Natural killer cell (primary cell): ENCODE data around the gene HIVEP3. TPM values are rescaled to one million over a fixed set of nuclear protein-coding genes. Genes with fewer than 3 reads are reported as not detected.
A peak's percentile ranks its signal among the peaks of the same experiment; 100 is the strongest.

Experiments used
- ATAC-seq, 3 donors: fragments of 150-1000 bp in 2 of 3; fragments of 200-7000 bp in 1 of 3; cut with Tn5 transposase; 1 replicate in 1 of 3; 2 replicates in 2 of 3; pipeline ENCODE4 v1.10.0; 2021; ENCODE audit warnings: mild to moderate bottlenecking in 2 of 3, moderate library complexity in 2 of 3
- DNase-seq, 2 donors: peaks; one replicate each; pipeline versions ENCODE4 v3.0.0 to v3.0.0-alpha.2; 2013 to 2021; ENCODE audit warnings: mixed read lengths in 1 of 2
- H3K27ac ChIP-seq: one replicate; pipeline ENCODE4 v1.5.1; 2013; ENCODE audit warnings: mild to moderate bottlenecking, low read length
- H3K27me3 ChIP-seq: one replicate; pipeline ENCODE4 v1.6.1; 2013; ENCODE audit warnings: low read length; ENCODE audit not compliant: control insufficient read depth, insufficient read depth
- H3K36me3 ChIP-seq: one replicate; pipeline ENCODE4 v1.6.1; 2013; ENCODE audit warnings: low read length; ENCODE audit not compliant: control insufficient read depth, insufficient read depth
- H3K4me1 ChIP-seq: one replicate; pipeline ENCODE4 v1.6.1; 2013; ENCODE audit warnings: low read length; ENCODE audit not compliant: control insufficient read depth, insufficient read depth
- H3K4me3 ChIP-seq: one replicate; pipeline ENCODE4 v1.5.1; 2013; ENCODE audit warnings: low read length
- H3K9me3 ChIP-seq: one replicate; pipeline ENCODE4 v1.6.1; 2013; ENCODE audit warnings: low read length; ENCODE audit not compliant: control insufficient read depth, insufficient read depth
- H3K27ac Mint-ChIP-seq, 2 donors: one replicate each; pipeline ENCODE4 v1.8.0; 2022; ENCODE audit warnings: mild to moderate bottlenecking in 2 of 2, mixed read lengths in 2 of 2, moderate library complexity in 1 of 2
- H3K27me3 Mint-ChIP-seq, 2 donors: one replicate each; pipeline ENCODE4 v1.8.0; 2022; ENCODE audit warnings: low read depth in 2 of 2, mixed read lengths in 2 of 2
- H3K36me3 Mint-ChIP-seq: one replicate; pipeline ENCODE4 v1.8.0; 2022; ENCODE audit warnings: mixed read lengths
- H3K4me1 Mint-ChIP-seq, 2 donors: one replicate each; pipeline ENCODE4 v1.8.0; 2022; ENCODE audit warnings: mixed read lengths in 2 of 2
- H3K4me3 Mint-ChIP-seq: one replicate; pipeline ENCODE4 v1.8.0; 2022; ENCODE audit warnings: mild to moderate bottlenecking, moderate library complexity, mixed read lengths
- H3K9me3 Mint-ChIP-seq, 2 donors: one replicate each; pipeline ENCODE4 v1.8.0; 2022; ENCODE audit warnings: mixed read lengths in 2 of 2
- WGBS: methylation state at CpG from one replicate; pipeline ENCODE4 v1.1.7; 2013; ENCODE audit warnings: missing lambda C conversion rate; ENCODE audit not compliant: insufficient coverage; 5-methylcytosine and 5-hydroxymethylcytosine counted together
- intact Hi-C: fragments of 100-400 bp; cut with micrococcal nuclease; formaldehyde crosslinking; loops from one replicate; pipeline ENCODE4 v1.14.2; 2022
- total RNA-seq, 4 donors: library from RNA; stranded (reverse); fragments of 120-200 nt in 1 of 4; gene quantifications; one replicate each; pipeline versions ENCODE4 v1.2.3 to v1.2.4, GENCODE V29; 2013 to 2022
- TF ChIP-seq, protein P1 (sequence below): fragments of 200-600 bp; IDR thresholded peaks from one replicate; pipeline ENCODE4 v1.8.0; 2022; ENCODE audit warnings: antibody characterized with exemption

HIVEP3 gene
- total RNA-seq, 3 donors from 2014 or later (not counting 1 experiment from before 2014, with no cell fraction given) = 26.2 to 35.2 (median 29.8) TPM

DNA sequence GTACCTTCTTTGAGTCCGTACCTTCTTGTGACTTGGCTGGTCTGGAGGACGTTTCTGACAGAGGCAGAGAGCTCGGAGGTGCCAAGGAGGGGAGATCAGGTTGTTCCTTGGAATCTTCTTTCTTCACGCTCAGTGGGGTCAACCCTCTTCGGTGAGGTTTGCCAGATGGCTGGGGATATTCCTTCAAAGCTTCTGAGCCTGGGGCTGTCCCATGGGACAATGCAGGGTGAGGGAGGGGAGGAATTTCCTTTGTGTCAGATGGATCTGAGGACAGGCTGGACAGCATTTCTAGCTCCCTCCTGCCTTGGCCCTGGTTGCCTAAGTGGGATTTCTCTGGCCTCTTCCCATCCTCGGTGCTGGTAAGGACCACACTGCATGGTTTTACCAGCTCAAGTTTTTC, 338.7 kb downstream of the HIVEP3 start:
- no peaks in the 10 kb centered on the region for H3K36me3 Mint-ChIP-seq
- ATAC-seq (no peak), DNase-seq (no peak)
- no peak overlapping the region for H3K4me3 ChIP-seq
- H3K4me1 ChIP-seq = peaks cover 7% of the 10 kb centered on the region
- H3K27ac ChIP-seq = no peak overlapping the region
- 98% methylated on average over 6 of the region's 6 CpGs for WGBS
- no peaks in the 10 kb centered on the region for H3K9me3 Mint-ChIP-seq
- H3K4me3 Mint-ChIP-seq = no peak overlapping the region
- H3K9me3 ChIP-seq = no peaks in the 10 kb centered on the region
- peaks cover 21 to 25% of the 10 kb centered on the region in 2 donors for H3K4me1 Mint-ChIP-seq
- intact Hi-C loops = no loop called here
- TF ChIP-seq, protein P1, sequence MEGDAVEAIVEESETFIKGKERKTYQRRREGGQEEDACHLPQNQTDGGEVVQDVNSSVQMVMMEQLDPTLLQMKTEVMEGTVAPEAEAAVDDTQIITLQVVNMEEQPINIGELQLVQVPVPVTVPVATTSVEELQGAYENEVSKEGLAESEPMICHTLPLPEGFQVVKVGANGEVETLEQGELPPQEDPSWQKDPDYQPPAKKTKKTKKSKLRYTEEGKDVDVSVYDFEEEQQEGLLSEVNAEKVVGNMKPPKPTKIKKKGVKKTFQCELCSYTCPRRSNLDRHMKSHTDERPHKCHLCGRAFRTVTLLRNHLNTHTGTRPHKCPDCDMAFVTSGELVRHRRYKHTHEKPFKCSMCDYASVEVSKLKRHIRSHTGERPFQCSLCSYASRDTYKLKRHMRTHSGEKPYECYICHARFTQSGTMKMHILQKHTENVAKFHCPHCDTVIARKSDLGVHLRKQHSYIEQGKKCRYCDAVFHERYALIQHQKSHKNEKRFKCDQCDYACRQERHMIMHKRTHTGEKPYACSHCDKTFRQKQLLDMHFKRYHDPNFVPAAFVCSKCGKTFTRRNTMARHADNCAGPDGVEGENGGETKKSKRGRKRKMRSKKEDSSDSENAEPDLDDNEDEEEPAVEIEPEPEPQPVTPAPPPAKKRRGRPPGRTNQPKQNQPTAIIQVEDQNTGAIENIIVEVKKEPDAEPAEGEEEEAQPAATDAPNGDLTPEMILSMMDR = no peak
- H3K27me3 Mint-ChIP-seq = no peaks in the 10 kb centered on the region
- no peaks in the 10 kb centered on the region for H3K27me3 ChIP-seq
- no peak overlapping the region for H3K27ac Mint-ChIP-seq
- H3K36me3 ChIP-seq = peaks cover 6% of the 10 kb centered on the region

DNA sequence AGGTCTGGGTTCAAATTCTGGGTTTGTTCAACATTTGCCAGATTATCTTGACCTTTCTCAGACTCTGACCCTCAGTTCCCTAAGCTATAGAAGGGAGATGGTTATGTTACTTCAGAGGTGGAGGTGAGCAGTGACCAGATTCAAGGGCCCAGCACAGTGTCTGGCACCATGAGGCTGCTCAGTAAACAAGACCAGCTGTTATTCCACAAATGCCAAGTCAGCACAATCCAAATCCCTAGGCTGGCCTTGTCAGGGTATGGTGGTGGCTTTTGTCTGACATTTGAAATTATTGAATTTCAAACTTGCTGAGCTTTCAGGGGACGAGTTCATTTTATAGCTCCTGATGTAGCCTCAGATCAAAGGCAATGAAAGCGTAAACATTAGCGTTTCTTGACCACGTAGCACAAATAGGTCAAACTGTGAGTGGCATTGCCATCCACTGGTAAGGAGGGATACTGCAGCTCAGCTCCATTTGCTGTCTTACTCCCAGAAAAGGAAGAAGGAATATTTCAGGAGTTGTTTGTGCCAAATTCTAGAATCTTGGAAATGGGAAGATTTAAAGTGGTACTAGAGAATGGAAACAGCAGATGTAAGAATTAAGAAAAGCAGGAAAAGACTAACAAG, 339.9 kb downstream of the HIVEP3 start:
- 81% methylated on average over 4 of the region's 4 CpGs for WGBS
- H3K27me3 Mint-ChIP-seq = no peaks in the 10 kb centered on the region
- no peaks in the 10 kb centered on the region for H3K36me3 Mint-ChIP-seq
- Histone ChIP-seq H3K27me3 (no peaks in the 10 kb centered on the region), H3K4me1 (peaks cover 15% of the 10 kb centered on the region), H3K9me3 (no peaks in the 10 kb centered on the region), H3K4me3 (no peak overlapping the region), H3K36me3 (peaks cover under 1% of the 10 kb centered on the region), H3K27ac (no peak overlapping the region)
- ATAC-seq = no peak
- DNase-seq = no peak
- no peak overlapping the region for H3K4me3 Mint-ChIP-seq
- no peaks in the 10 kb centered on the region for H3K9me3 Mint-ChIP-seq
- intact Hi-C loops = loop anchor here (10.0 kb wide), 3 partner anchors 286 to 506 kb away; no protein-coding TSS in a partner anchor
- TF ChIP-seq, protein P1 = no peak
- peaks cover 23 to 29% of the 10 kb centered on the region in 2 donors for H3K4me1 Mint-ChIP-seq
- H3K27ac Mint-ChIP-seq = peak overlapping the region in 1 of 2 donors; percentile 7

DNA sequence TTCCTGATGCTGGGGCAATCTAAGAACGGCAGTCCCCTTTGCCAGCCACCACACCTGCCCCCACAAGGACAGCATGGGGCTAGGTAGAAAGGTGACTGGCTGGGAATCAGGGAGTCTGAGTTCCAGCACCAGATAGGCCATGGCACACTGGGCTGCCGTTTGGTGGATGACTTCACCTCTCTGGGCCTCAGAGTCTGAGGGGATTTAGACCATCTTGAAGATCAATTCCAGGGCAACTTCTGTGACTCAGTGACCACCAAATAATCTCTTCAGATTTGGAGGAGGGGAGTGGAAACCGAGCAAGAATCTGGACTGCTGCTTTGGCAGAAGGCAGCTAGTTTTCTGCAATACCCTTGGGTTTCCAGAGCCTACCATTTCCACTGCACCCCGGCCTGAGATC, 342.1 kb downstream of the HIVEP3 start:
- peaks cover 27 to 33% of the 10 kb centered on the region in 2 donors for H3K4me1 Mint-ChIP-seq
- Histone ChIP-seq H3K9me3 (no peaks in the 10 kb centered on the region), H3K4me3 (no peak overlapping the region), H3K27ac (no peak overlapping the region), H3K27me3 (no peaks in the 10 kb centered on the region), H3K36me3 (no peaks in the 10 kb centered on the region), H3K4me1 (peaks cover 17% of the 10 kb centered on the region)
- ATAC-seq (no peak), DNase-seq (no peak)
- no peaks in the 10 kb centered on the region for H3K36me3 Mint-ChIP-seq
- H3K9me3 Mint-ChIP-seq = no peaks in the 10 kb centered on the region
- TF ChIP-seq, protein P1 = no peak
- H3K27ac Mint-ChIP-seq = no peak overlapping the region
- WGBS = 69% methylated on average over 4 of the region's 4 CpGs
- no peak overlapping the region for H3K4me3 Mint-ChIP-seq
- H3K27me3 Mint-ChIP-seq = no peaks in the 10 kb centered on the region
- intact Hi-C loops = loop anchor here (10.0 kb wide), 3 partner anchors 288 to 508 kb away; no protein-coding TSS in a partner anchor

DNA sequence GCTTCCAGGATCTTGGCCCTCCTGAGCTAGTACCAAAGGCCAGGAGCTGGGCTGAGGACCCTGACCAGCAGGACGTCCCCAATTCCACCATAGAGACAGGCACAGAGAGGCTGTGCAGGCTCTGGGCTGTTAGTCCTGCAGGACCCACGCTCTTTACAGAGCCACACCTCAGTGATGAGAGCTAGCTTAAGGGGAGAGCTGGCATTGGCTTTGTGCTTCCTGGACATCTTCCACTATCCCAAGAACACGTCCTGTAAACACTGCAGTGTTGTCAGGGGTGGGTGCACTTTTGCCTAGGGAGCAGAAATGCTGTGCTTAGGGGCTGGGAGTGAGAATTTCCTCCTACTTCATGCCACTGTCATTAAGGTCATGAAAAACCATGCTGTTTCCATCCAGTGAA, 342.5 kb downstream of the HIVEP3 start:
- H3K9me3 ChIP-seq = no peaks in the 10 kb centered on the region
- 83% methylated on average over 2 of the region's 3 CpGs for WGBS
- Mint-ChIP-seq H3K4me1 (peaks cover 26 to 29% of the 10 kb centered on the region in 2 donors), H3K27ac (no peak overlapping the region), H3K4me3 (no peak overlapping the region), H3K27me3 (no peaks in the 10 kb centered on the region), H3K36me3 (no peaks in the 10 kb centered on the region), H3K9me3 (no peaks in the 10 kb centered on the region)
- intact Hi-C loops = loop anchor here (10.0 kb wide), 3 partner anchors 289 to 509 kb away; no protein-coding TSS in a partner anchor
- no peak overlapping the region for H3K4me3 ChIP-seq
- H3K27ac ChIP-seq = no peak overlapping the region
- no peak for ATAC-seq
- H3K27me3 ChIP-seq = no peaks in the 10 kb centered on the region
- TF ChIP-seq, protein P1 = no peak
- H3K4me1 ChIP-seq = peaks cover 15% of the 10 kb centered on the region
- no peak for DNase-seq
- no peaks in the 10 kb centered on the region for H3K36me3 ChIP-seq
